WERI-Rb-1 (cell line): ENCODE results near the gene KLLN.
A peak's percentile ranks its signal among the peaks of the same experiment; 100 is the strongest.
"Not testable (repeated sequence)": the region's sequence is repeated elsewhere in the genome, so short reads cannot be mapped to it uniquely, and the experiment has no call there.

ENCODE experiments used
- DNase-seq: peaks from one replicate; pipeline ENCODE4 v3.0.0-alpha.2; 2020
- H3K27ac ChIP-seq: fragments of 250-450 bp; sonication (Bioruptor Pico); 2 replicates; pipeline ENCODE4 v1.5.1; 2020; ENCODE audit warnings: mild to moderate bottlenecking, moderate library complexity
- H3K27me3 ChIP-seq: fragments of 250-450 bp; sonication (Bioruptor Pico); 2 replicates; pipeline ENCODE4 v1.5.1; 2021; ENCODE audit warnings: mild to moderate bottlenecking, low read depth, moderate library complexity; ENCODE audit not compliant: insufficient read depth, severe bottlenecking
- H3K36me3 ChIP-seq: fragments of 250-450 bp; sonication (Bioruptor Pico); 2 replicates; pipeline ENCODE4 v1.5.1; 2020; ENCODE audit warnings: mild to moderate bottlenecking, moderate library complexity
- H3K4me3 ChIP-seq: 2 replicates; pipeline ENCODE4 v1.5.1; 2011; ENCODE audit warnings: low read depth, mild to moderate bottlenecking, control low read depth, low read length
- H3K9me3 ChIP-seq: fragments of 250-450 bp; sonication (Bioruptor Pico); 2 replicates; pipeline ENCODE4 v1.5.1; 2021; ENCODE audit warnings: mild to moderate bottlenecking, moderate library complexity; ENCODE audit not compliant: severe bottlenecking
- CTCF ChIP-seq: IDR thresholded peaks from 2 replicates; pipeline ENCODE4 v1.5.1; 2011; ENCODE audit warnings: low read depth, mild to moderate bottlenecking, control low read depth, inconsistent platforms, low read length

Gene KLLN, protein sequence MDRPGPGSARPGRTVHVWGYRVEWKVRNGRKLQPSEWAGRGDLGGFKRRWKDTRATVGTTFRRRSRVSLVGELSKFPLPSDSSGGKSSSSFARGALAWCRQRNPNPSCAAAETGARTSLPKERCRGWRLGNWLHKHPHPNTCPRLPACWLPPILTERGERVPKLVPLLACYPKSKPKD

DNA sequence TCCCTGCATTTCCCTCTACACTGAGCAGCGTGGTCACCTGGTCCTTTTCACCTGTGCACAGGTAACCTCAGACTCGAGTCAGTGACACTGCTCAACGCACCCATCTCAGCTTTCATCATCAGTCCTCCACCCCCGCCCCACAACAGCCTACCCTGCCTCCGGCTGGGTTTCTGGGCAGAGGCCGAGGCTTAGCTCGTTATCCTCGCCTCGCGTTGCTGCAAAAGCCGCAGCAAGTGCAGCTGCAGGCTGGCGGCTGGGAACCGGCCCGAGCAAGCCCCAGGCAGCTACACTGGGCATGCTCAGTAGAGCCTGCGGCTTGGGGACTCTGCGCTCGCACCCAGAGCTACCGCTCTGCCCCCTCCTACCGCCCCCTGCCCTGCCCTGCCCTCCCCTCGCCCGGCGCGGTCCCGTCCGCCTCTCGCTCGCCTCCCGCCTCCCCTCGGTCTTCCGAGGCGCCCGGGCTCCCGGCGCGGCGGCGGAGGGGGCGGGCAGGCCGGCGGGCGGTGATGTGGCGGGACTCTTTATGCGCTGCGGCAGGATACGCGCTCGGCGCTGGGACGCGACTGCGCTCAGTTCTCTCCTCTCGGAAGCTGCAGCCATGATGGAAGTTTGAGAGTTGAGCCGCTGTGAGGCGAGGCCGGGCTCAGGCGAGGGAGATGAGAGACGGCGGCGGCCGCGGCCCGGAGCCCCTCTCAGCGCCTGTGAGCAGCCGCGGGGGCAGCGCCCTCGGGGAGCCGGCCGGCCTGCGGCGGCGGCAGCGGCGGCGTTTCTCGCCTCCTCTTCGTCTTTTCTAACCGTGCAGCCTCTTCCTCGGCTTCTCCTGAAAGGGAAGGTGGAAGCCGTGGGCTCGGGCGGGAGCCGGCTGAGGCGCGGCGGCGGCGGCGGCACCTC, at the start of gene KLLN, which contains the start of gene PTEN:
Gene KLLN, minus strand, starts transcription at position 481 of the 891 bp plus-strand sequence. CDS start 1,046 bp downstream, outside the sequence.
Gene PTEN, plus strand, starts transcription at position 573 of the 891 bp plus-strand sequence. CDS start 845 bp downstream, outside the sequence.
- Histone ChIP-seq H3K36me3 (no peaks in the 10 kb centered on the region), H3K27me3 (no peaks in the 10 kb centered on the region), H3K27ac (peak within 1 kb of the TSS; percentile 88), H3K4me3 (peak within 1 kb of the TSS; percentile 68), H3K9me3 (no peaks in the 10 kb centered on the region)
- DNase-seq = peak; percentile 93
- TF ChIP-seq CTCF = no peak

DNA sequence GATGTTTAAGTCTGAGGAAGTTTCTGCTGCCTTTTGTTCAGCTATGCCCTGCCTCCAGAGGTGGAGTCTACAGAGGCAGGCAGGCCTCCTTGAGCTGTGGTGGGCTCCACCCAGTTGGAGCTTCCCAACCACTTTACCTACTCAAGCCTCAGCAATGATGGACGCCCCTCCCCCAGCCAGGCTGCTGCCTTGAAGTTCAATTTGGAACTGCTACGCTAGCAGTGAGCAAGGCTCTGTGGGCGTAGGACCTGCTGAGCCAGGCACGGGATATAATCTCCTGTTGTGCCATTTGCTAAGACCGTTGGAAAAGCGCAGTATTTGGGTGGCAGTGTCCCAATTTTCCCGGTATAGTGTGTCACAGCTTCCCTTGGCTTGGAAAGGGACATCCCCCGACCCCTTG, 40.1 kb upstream of the KLLN start:
- not testable (repeated sequence) for H3K27me3 ChIP-seq, H3K9me3 ChIP-seq, H3K4me3 ChIP-seq

DNA sequence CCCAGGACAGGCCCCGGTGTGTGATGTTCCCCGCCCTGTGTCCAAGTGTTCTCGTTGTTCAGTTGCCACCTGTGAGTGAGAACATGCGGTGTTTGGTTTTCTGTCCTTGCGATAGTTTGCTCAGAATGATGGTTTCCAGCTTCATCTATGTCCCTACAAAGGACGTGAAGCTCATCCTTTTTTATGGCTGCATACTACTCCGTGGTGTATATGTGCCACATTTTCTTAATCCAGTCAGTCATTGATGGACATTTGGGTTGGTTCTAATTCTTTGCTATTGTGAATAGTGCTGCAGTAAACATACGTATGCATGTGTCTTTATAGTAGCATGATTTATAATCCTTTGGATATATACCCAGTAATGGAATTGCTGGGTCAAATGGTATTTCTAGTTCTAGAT, 34.6 kb upstream of the KLLN start:
- H3K27ac ChIP-seq, H3K36me3 ChIP-seq, DNase-seq, H3K4me3 ChIP-seq, H3K9me3 ChIP-seq, H3K27me3 ChIP-seq: not testable (repeated sequence)

More for the DNA sequence above, 40.1 kb upstream of the KLLN start:
- H3K36me3 ChIP-seq, DNase-seq, H3K27ac ChIP-seq: not testable (repeated sequence)

DNA sequence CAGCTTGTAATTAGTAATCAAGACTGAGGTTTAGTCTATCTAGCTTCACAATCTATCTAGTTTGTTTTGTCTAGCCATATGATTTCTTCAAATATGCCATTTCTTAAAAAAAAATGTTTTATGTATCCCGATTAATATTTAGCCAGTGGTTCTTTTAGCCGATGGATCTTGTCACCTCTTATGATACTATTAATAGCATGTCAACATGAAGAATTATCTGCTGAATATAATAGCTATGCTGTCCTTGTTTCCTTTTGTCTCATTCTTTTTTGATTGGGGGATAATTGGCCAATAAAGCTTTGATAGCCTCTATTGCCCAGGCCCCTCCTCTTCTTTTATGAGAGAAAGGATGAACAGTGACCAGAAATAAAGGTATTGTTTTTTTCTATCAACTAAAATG, 32.9 kb upstream of the KLLN start:
- Histone ChIP-seq H3K36me3 (peaks cover 3% of the 10 kb centered on the region; the same call in 1 of the 2 replicates), H3K4me3 (no peak overlapping the region), H3K9me3 (peaks cover 10% of the 10 kb centered on the region), H3K27ac (no peak overlapping the region), H3K27me3 (no peaks in the 10 kb centered on the region)
- no peak for TF ChIP-seq CTCF
- DNase-seq = no peak

DNA sequence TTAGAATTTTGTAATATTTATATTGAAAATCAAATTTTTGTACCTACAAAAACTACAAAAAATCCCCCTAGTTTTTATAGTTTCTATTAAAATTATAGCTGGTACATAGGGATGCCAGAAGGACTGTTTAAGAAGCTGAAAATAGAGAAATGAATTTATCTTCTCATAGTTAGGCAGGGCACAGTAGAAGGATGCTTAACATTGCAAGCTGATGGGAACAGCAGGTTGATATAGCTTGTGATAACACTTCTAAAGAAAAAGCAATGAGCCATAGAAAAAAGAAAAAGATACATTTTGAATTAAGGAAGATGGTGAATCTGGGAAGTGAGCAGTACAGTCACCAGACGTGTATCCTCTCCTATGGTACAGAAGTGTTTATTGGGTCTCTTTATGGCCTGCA, 32.1 kb upstream of the KLLN start:
- Histone ChIP-seq H3K9me3 (peaks cover 10% of the 10 kb centered on the region), H3K27me3 (no peaks in the 10 kb centered on the region), H3K27ac (no peak overlapping the region), H3K36me3 (peaks cover 3% of the 10 kb centered on the region; the same call in 1 of the 2 replicates), H3K4me3 (no peak overlapping the region)
- no peak for TF ChIP-seq CTCF
- DNase-seq = no peak

- no peaks in the 10 kb centered on the region for H3K27me3 ChIP-seq
- peaks cover 4% of the 10 kb centered on the region; the same call in 1 of the 2 replicates for H3K36me3 ChIP-seq
- H3K4me3 ChIP-seq = no peak overlapping the region
- no peak for TF ChIP-seq CTCF
- peaks cover 5% of the 10 kb centered on the region for H3K9me3 ChIP-seq
- no peak for DNase-seq
- H3K27ac ChIP-seq = no peak overlapping the region
Measured at GRCh38 chr10:87887548-87888289, 24.4 kb upstream of the KLLN start.
